Left lung (tissue), 10 donors: ENCODE data around the gene PRKCD. TPM values are rescaled to one million over a fixed set of nuclear protein-coding genes. Genes with fewer than 3 reads are reported as not detected.
A peak's percentile ranks its signal among the peaks of the same experiment; 100 is the strongest.

Experiments
- ATAC-seq: fragments of 200-7000 bp; cut with Tn5 transposase; one replicate; pipeline ENCODE4 v1.9.1; 2020; ENCODE audit warnings: moderate library complexity
- DNase-seq, 4 donors: peaks; one replicate each; pipeline ENCODE4 v3.0.0-alpha.2; 2013 to 2020
- H3K27ac ChIP-seq, 2 donors: fragments of 200-600 bp; sonication (generic) in 1 of 2; one replicate each; pipeline versions ENCODE4 v1.5.0 to v1.8.0; 2020 to 2021
- H3K27me3 ChIP-seq, 2 donors: fragments of 200-600 bp; sonication (generic) in 1 of 2; one replicate each; pipeline versions ENCODE4 v1.5.0 to v1.8.0; 2020 to 2021
- H3K36me3 ChIP-seq, 2 donors: fragments of 200-600 bp; sonication (generic) in 1 of 2; one replicate each; pipeline versions ENCODE4 v1.5.0 to v1.8.0; 2020 to 2021
- H3K4me1 ChIP-seq, 2 donors: fragments of 200-600 bp; one replicate each; pipeline ENCODE4 v1.8.0; 2021
- H3K4me3 ChIP-seq, 2 donors: fragments of 200-600 bp; sonication (generic) in 1 of 2; one replicate each; pipeline versions ENCODE4 v1.5.0 to v1.8.0; 2020 to 2021; ENCODE audit warnings: mild to moderate bottlenecking in 1 of 2
- H3K9me3 ChIP-seq, 2 donors: fragments of 200-600 bp; sonication (generic) in 1 of 2; one replicate each; pipeline versions ENCODE4 v1.5.0 to v1.8.0; 2020 to 2021
- CTCF ChIP-seq, 2 donors: fragments of 200-600 bp; sonication (generic) in 1 of 2; IDR thresholded peaks; one replicate each; pipeline versions ENCODE4 v1.5.0 to v1.8.0; 2021; ENCODE audit warnings: antibody characterized with exemption in 2 of 2
- intact Hi-C, 2 donors: fragments of 100-400 bp; cut with DNase I; formaldehyde crosslinking; loops; one replicate each; pipeline versions ENCODE4 v1.11.2 to v1.14.2; 2022
- polyA plus RNA-seq, 6 donors: library from polyadenylated mRNA; unstranded; fragments of 120-200 nt; gene quantifications; one replicate each; pipeline ENCODE4 v1.2.1, GENCODE V29; 2013; ENCODE audit not compliant: insufficient read length in 6 of 6
- total RNA-seq, 2 donors: library from RNA; stranded (reverse); fragmentation: NEBNext Ultra II Directional; extraction: Animal tissue kit (Norgen Biotek cat#: 25700); gene quantifications; one replicate each; pipeline ENCODE4 v1.2.1, GENCODE V29; 2021
- donor health status: DM: no; HTN: yes; CAD: no.
- donor health status: DM: no; HTN: no; CAD: no.

The PRKCD gene
- total and polyA plus RNA-seq, 8 donors, result 45.5 to 73.7 (median 53.0) TPM

DNA sequence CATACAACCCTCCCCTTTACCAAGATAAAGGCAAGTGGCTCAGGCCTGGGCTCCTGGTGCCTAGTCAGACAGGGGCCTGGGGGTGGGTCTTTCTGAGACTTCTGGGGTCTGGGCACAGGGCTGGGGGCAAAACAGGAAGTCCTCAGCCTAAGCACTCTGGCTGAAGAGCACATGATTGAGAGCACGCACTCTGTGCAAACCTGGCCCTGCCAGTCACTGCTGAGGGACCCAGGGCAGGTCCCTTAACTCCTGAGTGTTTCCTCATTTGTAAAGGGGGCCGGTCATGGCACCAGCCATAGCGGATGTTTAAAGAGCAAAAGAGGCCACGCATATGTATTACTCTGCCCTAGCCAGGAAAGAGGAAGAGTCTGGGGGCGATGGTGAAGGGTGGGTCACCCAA, 78.8 kb downstream of the PRKCD start:
- no peak overlapping the region for H3K4me3 ChIP-seq
- H3K4me1 ChIP-seq, result peaks cover 47 to 95% of the 10 kb centered on the region in 2 donors
- no peaks in the 10 kb centered on the region for H3K27me3 ChIP-seq
- H3K36me3 ChIP-seq, result peaks cover 0 to 82% of the 10 kb centered on the region in 2 donors
- H3K9me3 ChIP-seq, result no peaks in the 10 kb centered on the region
- H3K27ac ChIP-seq, result peak overlapping the region; percentile 67 to 69
- intact Hi-C loops, result no loop called here
- peak; percentile 28 for ATAC-seq
- TF ChIP-seq CTCF (IDR thresholded peaks at IDR 0.05), result no peak
- DNase-seq, result peak in 1 of 4 donors; percentile 53

- intact Hi-C loops, result no loop called here
- H3K36me3 ChIP-seq, result peaks cover 0 to 73% of the 10 kb centered on the region in 2 donors
- H3K4me1 ChIP-seq, result peaks cover 41 to 99% of the 10 kb centered on the region in 2 donors
- no peaks in the 10 kb centered on the region for H3K9me3 ChIP-seq
- no peaks in the 10 kb centered on the region for H3K27me3 ChIP-seq
- peak overlapping the region; percentile 77 to 82 for H3K27ac ChIP-seq
- DNase-seq (peak in 1 of 4 donors; percentile 57), ATAC-seq (no peak)
- H3K4me3 ChIP-seq, result no peak overlapping the region
- no peak for TF ChIP-seq CTCF (IDR thresholded peaks at IDR 0.05)
Measured at GRCh38 chr3:53240989-53241972, 80.3 kb downstream of the PRKCD start.

DNA sequence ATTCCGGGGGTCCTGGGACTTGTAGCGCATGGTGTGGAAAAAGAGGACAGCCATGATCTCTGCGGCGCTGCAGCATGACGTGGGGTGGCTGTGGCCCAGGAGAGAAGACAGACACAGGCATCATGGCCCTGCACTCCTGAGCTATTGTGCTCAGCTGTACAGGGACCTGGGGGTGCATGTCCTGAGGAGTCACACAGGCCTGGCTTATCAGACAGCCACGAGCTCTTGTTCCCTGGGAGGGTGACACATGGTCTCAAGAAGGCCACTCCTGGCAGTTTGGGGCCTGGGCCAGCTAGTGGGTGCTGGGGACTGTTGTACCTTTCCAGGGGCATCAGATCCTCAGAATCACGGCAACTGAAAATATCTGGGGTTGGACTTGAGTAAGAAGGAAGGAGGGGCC, 81.1 kb downstream of the PRKCD start:
- H3K4me3 ChIP-seq, result no peak overlapping the region
- peak overlapping the region; percentile 77 to 82 for H3K27ac ChIP-seq
- no peaks in the 10 kb centered on the region for H3K27me3 ChIP-seq
- peak; percentile 39 for ATAC-seq
- no peaks in the 10 kb centered on the region for H3K9me3 ChIP-seq
- peak in 2 of 4 donors; percentile 66 to 79 for DNase-seq
- no peak for TF ChIP-seq CTCF (IDR thresholded peaks at IDR 0.05)
- H3K4me1 ChIP-seq, result peaks cover 36 to 98% of the 10 kb centered on the region in 2 donors
- intact Hi-C loops, result no loop called here
- peaks cover 0 to 64% of the 10 kb centered on the region in 2 donors for H3K36me3 ChIP-seq

Other genes with a start within 250 kb of the PRKCD start
- gene SFMBT1, start 115.1 kb upstream of the PRKCD start, total RNA-seq, result 10 to 100 TPM in 1 of 2 donors, 1 to 10 TPM in 1; 9.7 to 12.9 TPM
- 10 to 100 TPM in 1 of 6 donors, 1 to 10 TPM in 5; 8.0 to 10.0 (median 9.1) TPM for gene SFMBT1, start 115.1 kb upstream of the PRKCD start, polyA plus RNA-seq
- gene RFT1, start 30.8 kb upstream of the PRKCD start, total RNA-seq, result 10 to 100 TPM; 24.3 to 28.0 TPM
- gene RFT1, start 30.8 kb upstream of the PRKCD start, polyA plus RNA-seq, result 10 to 100 TPM; 23.2 to 24.5 (median 24.1) TPM
- 100 to 1,000 TPM; 458 to 594 TPM for gene TKT, start 94.8 kb downstream of the PRKCD start, total RNA-seq
- 100 to 1,000 TPM; 210 to 256 (median 230) TPM for gene TKT, start 94.8 kb downstream of the PRKCD start, polyA plus RNA-seq
- 10 to 100 TPM; 18.7 to 22.2 TPM for gene DCP1A, start 186.3 kb downstream of the PRKCD start, total RNA-seq
- 10 to 100 TPM; 31.0 to 37.3 (median 34.5) TPM for gene DCP1A, start 186.3 kb downstream of the PRKCD start, polyA plus RNA-seq